ENCODE results near the gene NUP58. TPM values are rescaled to one million over a fixed set of nuclear protein-coding genes. Genes with fewer than 3 reads are reported as not detected.

NUP58 gene
- total RNA-seq, 2 experiments from 2014 or later = 80.6 to 86.7 TPM

DNA sequence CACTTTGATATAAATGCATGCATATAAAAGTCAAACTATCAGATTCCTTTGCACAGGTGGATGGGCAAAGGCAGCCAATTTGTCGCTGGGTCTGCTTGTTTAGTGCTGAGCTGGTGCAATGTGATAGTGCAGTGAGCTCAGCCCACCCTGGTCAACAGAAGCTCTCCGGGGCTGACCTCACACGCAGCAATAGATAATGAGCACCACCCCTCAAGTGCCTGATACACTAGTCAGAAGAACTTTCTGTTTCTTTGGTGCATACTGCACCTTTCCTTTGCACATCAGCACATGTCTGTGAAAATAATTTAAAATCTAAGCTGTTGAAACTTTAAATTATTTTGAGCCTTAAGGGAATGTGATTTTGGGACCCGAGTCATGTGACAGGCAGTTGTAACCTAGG lies 90.5 kb downstream of the NUP58 start:
- H3K4me3 Mint-ChIP-seq = no peak overlapping the region

More for the DNA sequence above, 90.5 kb downstream of the NUP58 start:
- Mint-ChIP-seq H3K36me3 (ENCODE audit: low read depth) (no peaks in the 10 kb centered on the region), H3K27me3 (peaks cover 24% of the 10 kb centered on the region), H3K27ac (no peak overlapping the region), H3K4me1 (no peaks in the 10 kb centered on the region), H3K9me3 (no peaks in the 10 kb centered on the region)
- DNase-seq = no peak
- POLR2A ChIA-PET = no interaction called here
- CTCF ChIA-PET = interaction anchor here (1.0 to 1.1 kb wide), 2 partner anchors 15 to 17 kb away, joined by 3 to 4 read pairs; no protein-coding TSS in a partner anchor

Other genes with a start within 250 kb of the NUP58 start
- gene PABPC3, start 205.5 kb upstream of the NUP58 start, total RNA-seq = under 1 TPM; 0.75 to 0.88 TPM
- gene AMER2, start 129.3 kb upstream of the NUP58 start, total RNA-seq = not detected
- 10 to 100 TPM; 24.8 to 25.3 TPM for gene MTMR6, start 14.1 kb upstream of the NUP58 start, total RNA-seq
- gene ATP8A2, start 70.3 kb downstream of the NUP58 start, total RNA-seq = under 1 TPM; 0.10 to 0.15 TPM